ENCODE results near the gene PXYLP1. TPM values are rescaled to one million over a fixed set of nuclear protein-coding genes. Genes with fewer than 3 reads are reported as not detected.

PXYLP1 gene
- total and polyA plus RNA-seq, 9 of the 15 experiments (the other 6 are each of a cell fraction or from before 2014, with no cell fraction given), result 0.80 to 2.9 (median 1.3) TPM

DNA sequence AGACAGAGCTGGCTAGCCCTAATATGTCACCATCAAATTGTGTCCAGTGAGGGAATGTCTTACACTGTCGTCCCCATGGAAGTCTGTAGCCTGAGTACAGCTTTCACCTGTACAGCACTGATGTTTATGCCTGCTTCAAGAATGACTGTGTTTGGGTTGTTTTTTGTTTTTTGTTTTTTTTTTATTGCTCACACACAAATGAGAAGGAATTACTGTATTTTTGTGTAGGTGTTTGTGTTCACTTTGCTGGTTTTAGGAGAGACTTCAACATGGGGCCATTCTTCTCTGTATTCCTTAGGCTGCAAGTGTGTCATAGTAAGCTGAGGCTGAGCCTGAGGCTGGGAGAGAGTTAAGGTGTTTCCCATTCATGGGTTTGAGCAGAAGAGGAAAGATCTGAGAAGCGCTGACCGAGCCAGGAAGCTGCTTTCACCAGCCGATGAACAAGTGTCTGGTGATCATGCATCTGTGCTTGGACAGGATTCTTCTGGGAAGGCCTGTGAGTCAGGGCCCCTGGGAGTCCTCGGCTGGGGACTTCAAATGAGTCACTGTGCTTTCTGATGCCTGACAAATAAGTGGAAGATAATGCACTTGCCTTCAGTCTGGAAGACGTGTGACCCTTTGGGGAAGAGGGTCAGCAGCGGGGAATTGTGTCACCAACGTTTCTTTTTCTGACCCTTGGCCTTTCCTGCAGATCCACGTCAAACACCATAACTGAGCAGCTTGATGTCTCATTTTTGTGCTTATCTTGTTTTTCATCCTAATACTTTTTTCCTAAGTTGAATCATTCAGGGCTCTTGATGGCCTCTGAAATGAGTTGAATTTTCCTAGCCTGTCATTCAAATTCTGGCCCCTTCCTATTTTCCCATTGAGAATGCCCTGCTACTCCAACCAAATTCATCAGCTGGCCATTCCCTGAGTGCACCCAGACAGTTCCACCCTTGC is 100.0 kb downstream of the PXYLP1 start (continued):
- TF ChIP-seq, protein P1, sequence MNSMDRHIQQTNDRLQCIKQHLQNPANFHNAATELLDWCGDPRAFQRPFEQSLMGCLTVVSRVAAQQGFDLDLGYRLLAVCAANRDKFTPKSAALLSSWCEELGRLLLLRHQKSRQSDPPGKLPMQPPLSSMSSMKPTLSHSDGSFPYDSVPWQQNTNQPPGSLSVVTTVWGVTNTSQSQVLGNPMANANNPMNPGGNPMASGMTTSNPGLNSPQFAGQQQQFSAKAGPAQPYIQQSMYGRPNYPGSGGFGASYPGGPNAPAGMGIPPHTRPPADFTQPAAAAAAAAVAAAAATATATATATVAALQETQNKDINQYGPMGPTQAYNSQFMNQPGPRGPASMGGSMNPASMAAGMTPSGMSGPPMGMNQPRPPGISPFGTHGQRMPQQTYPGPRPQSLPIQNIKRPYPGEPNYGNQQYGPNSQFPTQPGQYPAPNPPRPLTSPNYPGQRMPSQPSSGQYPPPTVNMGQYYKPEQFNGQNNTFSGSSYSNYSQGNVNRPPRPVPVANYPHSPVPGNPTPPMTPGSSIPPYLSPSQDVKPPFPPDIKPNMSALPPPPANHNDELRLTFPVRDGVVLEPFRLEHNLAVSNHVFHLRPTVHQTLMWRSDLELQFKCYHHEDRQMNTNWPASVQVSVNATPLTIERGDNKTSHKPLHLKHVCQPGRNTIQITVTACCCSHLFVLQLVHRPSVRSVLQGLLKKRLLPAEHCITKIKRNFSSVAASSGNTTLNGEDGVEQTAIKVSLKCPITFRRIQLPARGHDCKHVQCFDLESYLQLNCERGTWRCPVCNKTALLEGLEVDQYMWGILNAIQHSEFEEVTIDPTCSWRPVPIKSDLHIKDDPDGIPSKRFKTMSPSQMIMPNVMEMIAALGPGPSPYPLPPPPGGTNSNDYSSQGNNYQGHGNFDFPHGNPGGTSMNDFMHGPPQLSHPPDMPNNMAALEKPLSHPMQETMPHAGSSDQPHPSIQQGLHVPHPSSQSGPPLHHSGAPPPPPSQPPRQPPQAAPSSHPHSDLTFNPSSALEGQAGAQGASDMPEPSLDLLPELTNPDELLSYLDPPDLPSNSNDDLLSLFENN (IDR thresholded peaks at IDR 0.05; ENCODE audit: low read depth in 2 of 2, low read length in 2 of 2), result no peak
- peak; percentile 12 for TF ChIP-seq ZFP36 (IDR thresholded peaks at IDR 0.05; ENCODE audit: low read depth, low read length, partially characterized antibody)
- TF ChIP-seq SMARCA5 (IDR thresholded peaks at IDR 0.05), result peak; percentile 77
- peak; percentile 80 for TF ChIP-seq WHSC1 (IDR thresholded peaks at IDR 0.05; ENCODE audit: low read length)
- TF ChIP-seq, protein P2, sequence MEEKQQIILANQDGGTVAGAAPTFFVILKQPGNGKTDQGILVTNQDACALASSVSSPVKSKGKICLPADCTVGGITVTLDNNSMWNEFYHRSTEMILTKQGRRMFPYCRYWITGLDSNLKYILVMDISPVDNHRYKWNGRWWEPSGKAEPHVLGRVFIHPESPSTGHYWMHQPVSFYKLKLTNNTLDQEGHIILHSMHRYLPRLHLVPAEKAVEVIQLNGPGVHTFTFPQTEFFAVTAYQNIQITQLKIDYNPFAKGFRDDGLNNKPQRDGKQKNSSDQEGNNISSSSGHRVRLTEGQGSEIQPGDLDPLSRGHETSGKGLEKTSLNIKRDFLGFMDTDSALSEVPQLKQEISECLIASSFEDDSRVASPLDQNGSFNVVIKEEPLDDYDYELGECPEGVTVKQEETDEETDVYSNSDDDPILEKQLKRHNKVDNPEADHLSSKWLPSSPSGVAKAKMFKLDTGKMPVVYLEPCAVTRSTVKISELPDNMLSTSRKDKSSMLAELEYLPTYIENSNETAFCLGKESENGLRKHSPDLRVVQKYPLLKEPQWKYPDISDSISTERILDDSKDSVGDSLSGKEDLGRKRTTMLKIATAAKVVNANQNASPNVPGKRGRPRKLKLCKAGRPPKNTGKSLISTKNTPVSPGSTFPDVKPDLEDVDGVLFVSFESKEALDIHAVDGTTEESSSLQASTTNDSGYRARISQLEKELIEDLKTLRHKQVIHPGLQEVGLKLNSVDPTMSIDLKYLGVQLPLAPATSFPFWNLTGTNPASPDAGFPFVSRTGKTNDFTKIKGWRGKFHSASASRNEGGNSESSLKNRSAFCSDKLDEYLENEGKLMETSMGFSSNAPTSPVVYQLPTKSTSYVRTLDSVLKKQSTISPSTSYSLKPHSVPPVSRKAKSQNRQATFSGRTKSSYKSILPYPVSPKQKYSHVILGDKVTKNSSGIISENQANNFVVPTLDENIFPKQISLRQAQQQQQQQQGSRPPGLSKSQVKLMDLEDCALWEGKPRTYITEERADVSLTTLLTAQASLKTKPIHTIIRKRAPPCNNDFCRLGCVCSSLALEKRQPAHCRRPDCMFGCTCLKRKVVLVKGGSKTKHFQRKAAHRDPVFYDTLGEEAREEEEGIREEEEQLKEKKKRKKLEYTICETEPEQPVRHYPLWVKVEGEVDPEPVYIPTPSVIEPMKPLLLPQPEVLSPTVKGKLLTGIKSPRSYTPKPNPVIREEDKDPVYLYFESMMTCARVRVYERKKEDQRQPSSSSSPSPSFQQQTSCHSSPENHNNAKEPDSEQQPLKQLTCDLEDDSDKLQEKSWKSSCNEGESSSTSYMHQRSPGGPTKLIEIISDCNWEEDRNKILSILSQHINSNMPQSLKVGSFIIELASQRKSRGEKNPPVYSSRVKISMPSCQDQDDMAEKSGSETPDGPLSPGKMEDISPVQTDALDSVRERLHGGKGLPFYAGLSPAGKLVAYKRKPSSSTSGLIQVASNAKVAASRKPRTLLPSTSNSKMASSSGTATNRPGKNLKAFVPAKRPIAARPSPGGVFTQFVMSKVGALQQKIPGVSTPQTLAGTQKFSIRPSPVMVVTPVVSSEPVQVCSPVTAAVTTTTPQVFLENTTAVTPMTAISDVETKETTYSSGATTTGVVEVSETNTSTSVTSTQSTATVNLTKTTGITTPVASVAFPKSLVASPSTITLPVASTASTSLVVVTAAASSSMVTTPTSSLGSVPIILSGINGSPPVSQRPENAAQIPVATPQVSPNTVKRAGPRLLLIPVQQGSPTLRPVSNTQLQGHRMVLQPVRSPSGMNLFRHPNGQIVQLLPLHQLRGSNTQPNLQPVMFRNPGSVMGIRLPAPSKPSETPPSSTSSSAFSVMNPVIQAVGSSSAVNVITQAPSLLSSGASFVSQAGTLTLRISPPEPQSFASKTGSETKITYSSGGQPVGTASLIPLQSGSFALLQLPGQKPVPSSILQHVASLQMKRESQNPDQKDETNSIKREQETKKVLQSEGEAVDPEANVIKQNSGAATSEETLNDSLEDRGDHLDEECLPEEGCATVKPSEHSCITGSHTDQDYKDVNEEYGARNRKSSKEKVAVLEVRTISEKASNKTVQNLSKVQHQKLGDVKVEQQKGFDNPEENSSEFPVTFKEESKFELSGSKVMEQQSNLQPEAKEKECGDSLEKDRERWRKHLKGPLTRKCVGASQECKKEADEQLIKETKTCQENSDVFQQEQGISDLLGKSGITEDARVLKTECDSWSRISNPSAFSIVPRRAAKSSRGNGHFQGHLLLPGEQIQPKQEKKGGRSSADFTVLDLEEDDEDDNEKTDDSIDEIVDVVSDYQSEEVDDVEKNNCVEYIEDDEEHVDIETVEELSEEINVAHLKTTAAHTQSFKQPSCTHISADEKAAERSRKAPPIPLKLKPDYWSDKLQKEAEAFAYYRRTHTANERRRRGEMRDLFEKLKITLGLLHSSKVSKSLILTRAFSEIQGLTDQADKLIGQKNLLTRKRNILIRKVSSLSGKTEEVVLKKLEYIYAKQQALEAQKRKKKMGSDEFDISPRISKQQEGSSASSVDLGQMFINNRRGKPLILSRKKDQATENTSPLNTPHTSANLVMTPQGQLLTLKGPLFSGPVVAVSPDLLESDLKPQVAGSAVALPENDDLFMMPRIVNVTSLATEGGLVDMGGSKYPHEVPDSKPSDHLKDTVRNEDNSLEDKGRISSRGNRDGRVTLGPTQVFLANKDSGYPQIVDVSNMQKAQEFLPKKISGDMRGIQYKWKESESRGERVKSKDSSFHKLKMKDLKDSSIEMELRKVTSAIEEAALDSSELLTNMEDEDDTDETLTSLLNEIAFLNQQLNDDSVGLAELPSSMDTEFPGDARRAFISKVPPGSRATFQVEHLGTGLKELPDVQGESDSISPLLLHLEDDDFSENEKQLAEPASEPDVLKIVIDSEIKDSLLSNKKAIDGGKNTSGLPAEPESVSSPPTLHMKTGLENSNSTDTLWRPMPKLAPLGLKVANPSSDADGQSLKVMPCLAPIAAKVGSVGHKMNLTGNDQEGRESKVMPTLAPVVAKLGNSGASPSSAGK (IDR thresholded peaks at IDR 0.05), result 0 out of 2 replicates have a peak, but pooled peaks have one; percentile 12
- TF ChIP-seq, protein P3, sequence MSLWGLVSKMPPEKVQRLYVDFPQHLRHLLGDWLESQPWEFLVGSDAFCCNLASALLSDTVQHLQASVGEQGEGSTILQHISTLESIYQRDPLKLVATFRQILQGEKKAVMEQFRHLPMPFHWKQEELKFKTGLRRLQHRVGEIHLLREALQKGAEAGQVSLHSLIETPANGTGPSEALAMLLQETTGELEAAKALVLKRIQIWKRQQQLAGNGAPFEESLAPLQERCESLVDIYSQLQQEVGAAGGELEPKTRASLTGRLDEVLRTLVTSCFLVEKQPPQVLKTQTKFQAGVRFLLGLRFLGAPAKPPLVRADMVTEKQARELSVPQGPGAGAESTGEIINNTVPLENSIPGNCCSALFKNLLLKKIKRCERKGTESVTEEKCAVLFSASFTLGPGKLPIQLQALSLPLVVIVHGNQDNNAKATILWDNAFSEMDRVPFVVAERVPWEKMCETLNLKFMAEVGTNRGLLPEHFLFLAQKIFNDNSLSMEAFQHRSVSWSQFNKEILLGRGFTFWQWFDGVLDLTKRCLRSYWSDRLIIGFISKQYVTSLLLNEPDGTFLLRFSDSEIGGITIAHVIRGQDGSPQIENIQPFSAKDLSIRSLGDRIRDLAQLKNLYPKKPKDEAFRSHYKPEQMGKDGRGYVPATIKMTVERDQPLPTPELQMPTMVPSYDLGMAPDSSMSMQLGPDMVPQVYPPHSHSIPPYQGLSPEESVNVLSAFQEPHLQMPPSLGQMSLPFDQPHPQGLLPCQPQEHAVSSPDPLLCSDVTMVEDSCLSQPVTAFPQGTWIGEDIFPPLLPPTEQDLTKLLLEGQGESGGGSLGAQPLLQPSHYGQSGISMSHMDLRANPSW (CRISPR knock-in tag; IDR thresholded peaks at IDR 0.05), result no peak
- no peak for TF ChIP-seq ZNF324 (CRISPR knock-in tag; IDR thresholded peaks at IDR 0.05)

Measured in K562 (cell line).